GM12878 (cell line): ENCODE data around the gene KIF24. TPM values are rescaled to one million over a fixed set of nuclear protein-coding genes. Genes with fewer than 3 reads are reported as not detected.

Experiments used
- ATAC-seq: fragments of 200-7000 bp; cut with Tn5 transposase; 3 replicates; pipeline ENCODE4 v1.9.1; 2020; ENCODE audit warnings: mild to moderate bottlenecking, moderate library complexity
- Bru-seq: library from RNA; stranded (reverse); fragments of 400-500 nt; gene quantifications from one replicate; lab custom pipeline; 2021; lab: Mats Ljungman, UMichigan
- BruChase-seq, 2 experiments: library from RNA; stranded (reverse); fragments of 400-500 nt; gene quantifications; one replicate each; lab custom pipeline; 2021; lab: Mats Ljungman, UMichigan
- BruUV-seq: library from RNA; stranded (reverse); fragments of 400-500 nt; replicated peaks from 2 replicates; lab custom pipeline; 2021; lab: Mats Ljungman, UMichigan
- CTCF ChIA-PET: fragments of 300-600 bp; sonication (Branson Sonifier 250); formaldehyde crosslinking; extraction: SDS; loops from one replicate; lab custom pipeline; 2021; ENCODE audit warnings: inconsistent platforms; lab: Yijun Ruan, JAX
- POLR2A ChIA-PET: fragments of 350-600 bp; formaldehyde crosslinking; extraction: SDS; loops from one replicate; lab custom pipeline; 2021; ENCODE audit warnings: inconsistent platforms; lab: Charles Lee
- RAD21 ChIA-PET: fragments of 300-600 bp; sonication (Branson Sonifier 250); formaldehyde crosslinking; loops from one replicate; lab custom pipeline; 2023; ENCODE audit warnings: antibody characterized with exemption; ENCODE audit not compliant: unreplicated experiment; lab: Charles Lee
- SMC1A ChIA-PET: fragments of 300-600 bp; sonication (Branson Sonifier 250); formaldehyde crosslinking; loops from one replicate; lab custom pipeline; 2023; ENCODE audit not compliant: unreplicated experiment, uncharacterized antibody; lab: Charles Lee
- DNase-seq: peaks from one replicate; pipeline ENCODE4 v3.0.0-alpha.2; 2011; ENCODE audit warnings: low read depth, low spot score
- FAIRE-seq: peaks from 3 replicates; lab custom pipeline; 2011; peaks lifted over from hg19 to GRCh38; lab: Jason Lieb, UNC
- H2AFZ ChIP-seq: 2 replicates; pipeline ENCODE4 v1.6.0; 2011; ENCODE audit warnings: low read depth, low read length, control low read depth; ENCODE audit not compliant: control insufficient read depth
- H3K27ac ChIP-seq: 2 replicates; pipeline ENCODE4 v1.5.1; 2011; ENCODE audit warnings: control low read depth; ENCODE audit not compliant: control insufficient read depth, insufficient read depth
- H3K27me3 ChIP-seq, 2 experiments: replicated peaks in 1 of 2; 2 replicates each; pipeline versions ENCODE4 v1.6.0 to v1.6.1; 2011; ENCODE audit warnings: low read length in 1 of 2; ENCODE audit not compliant: control insufficient read depth in 2 of 2, insufficient read depth in 2 of 2
- H3K36me3 ChIP-seq, 2 experiments: 2 replicates each; pipeline ENCODE4 v1.5.1; 2011; ENCODE audit warnings: low read length in 1 of 2; ENCODE audit not compliant: control insufficient read depth in 2 of 2, insufficient read depth in 2 of 2
- H3K4me1 ChIP-seq: 2 replicates; pipeline ENCODE4 v1.6.1; 2011; ENCODE audit warnings: mild to moderate bottlenecking, low read length, moderate library complexity, mixed read lengths; ENCODE audit not compliant: control insufficient read depth, insufficient read depth
- H3K4me2 ChIP-seq: 2 replicates; pipeline ENCODE4 v1.6.0; 2011; ENCODE audit warnings: control low read depth; ENCODE audit not compliant: control insufficient read depth, insufficient read depth
- H3K4me3 ChIP-seq: fragments of 200-600 bp; sonication (generic); 2 replicates; pipeline ENCODE4 v1.5.1; 2016
- H3K79me2 ChIP-seq: 2 replicates; pipeline ENCODE4 v1.6.0; 2011; ENCODE audit warnings: low read length; ENCODE audit not compliant: control insufficient read depth, insufficient read depth
- H3K9ac ChIP-seq: 2 replicates; pipeline ENCODE4 v1.8.0; 2011; ENCODE audit warnings: low read length, control low read depth, mixed read lengths; ENCODE audit not compliant: control insufficient read depth, insufficient read depth
- H3K9me3 ChIP-seq: replicated peaks from 3 replicates; pipeline ENCODE4 v1.5.1; 2011; ENCODE audit warnings: mild to moderate bottlenecking, low read length; ENCODE audit not compliant: control insufficient read depth, insufficient read depth
- H4K20me1 ChIP-seq: 2 replicates; pipeline ENCODE4 v1.6.0; 2011; ENCODE audit not compliant: control insufficient read depth, insufficient read depth
- CEBPB ChIP-seq, 2 experiments: fragments of 150-350 bp in 1 of 2; IDR thresholded peaks; 2 replicates each; pipeline ENCODE4 v1.6.1; 2012 to 2014; ENCODE audit warnings: low read depth in 2 of 2, low read length in 2 of 2, borderline replicate concordance in 1 of 2, inconsistent platforms in 1 of 2
- FOXM1 ChIP-seq: IDR thresholded peaks from 2 replicates; pipeline ENCODE4 v1.6.1; 2012; ENCODE audit warnings: low read depth, mild to moderate bottlenecking, inconsistent platforms, low read length, moderate library complexity
- GABPA ChIP-seq: IDR thresholded peaks from 2 replicates; pipeline ENCODE4 v1.6.1; 2014; ENCODE audit warnings: antibody characterized with exemption, low read depth, mild to moderate bottlenecking, inconsistent platforms
- NKRF ChIP-seq: fragments of 450-650 bp; conservative IDR thresholded peaks from 2 replicates; pipeline ENCODE4 v1.6.1; 2017; ENCODE audit warnings: mild to moderate bottlenecking, moderate library complexity
- RBBP5 ChIP-seq: fragments of 200-600 bp; sonication (generic); conservative IDR thresholded peaks from 2 replicates; pipeline ENCODE4 v1.6.1; 2016
- SRF ChIP-seq, 2 experiments: IDR thresholded peaks; 2 replicates each; pipeline ENCODE4 v1.6.1; 2011; ENCODE audit warnings: low read depth in 2 of 2, low read length in 2 of 2, mild to moderate bottlenecking in 1 of 2, moderate library complexity in 1 of 2
- YY1 ChIP-seq: IDR thresholded peaks from 2 replicates; pipeline ENCODE4 v1.6.1; 2011; ENCODE audit warnings: low read depth, mild to moderate bottlenecking, low read length
- ZNF274 ChIP-seq: IDR thresholded peaks from one replicate; pipeline ENCODE4 v1.8.0; 2011; ENCODE audit not compliant: insufficient read length, insufficient read depth
- ZNF622 ChIP-seq: fragments of 450-650 bp; IDR thresholded peaks from 2 replicates; pipeline ENCODE4 v1.6.1; 2017; ENCODE audit warnings: mild to moderate bottlenecking, inconsistent platforms
- WGBS: methylation state at CpG from one replicate; pipeline ENCODE4 v1.1.6; 2016; ENCODE audit warnings: low lambda C conversion rate; ENCODE audit not compliant: insufficient replicate concordance, insufficient coverage; ENCODE audit errors: missing lambda C conversion rate; 5-methylcytosine and 5-hydroxymethylcytosine counted together
- in situ Hi-C: fragments of 300-500 bp; cut with MboI; formaldehyde crosslinking; loops from 9 replicates; pipeline ENCODE4 v1.14.3; 2018; ENCODE audit warnings: mixed read lengths
- intact Hi-C: fragments of 100-400 bp; cut with micrococcal nuclease; formaldehyde crosslinking; loops from one replicate; pipeline ENCODE4 v1.14.2; 2022; ENCODE audit not compliant: unreplicated experiment
- long read RNA-seq, 2 experiments: library from polyadenylated mRNA; unstranded; transcript quantifications; one replicate each; pipeline ENCODE4 v2.0.0, GENCODE V29; 2019 to 2020
- polyA minus RNA-seq, 3 experiments: library from RNA; depleted of rRNA, polyadenylated mRNA; stranded (reverse); fragments of >200 nt; gene quantifications; 2 replicates each; pipeline ENCODE4 v1.2.3, GENCODE V29; 2011
- polyA plus RNA-seq, 11 experiments: library from polyadenylated mRNA; depleted of rRNA in 4 of 11; unstranded in 6 of 11; stranded (reverse) in 5 of 11; fragments of >200 nt; fragmentation: Nextera tagmentation in 4 of 11; fragmentation: Illumina TruSeq in 1 of 11; extraction: Ambion mirVana in 4 of 11; extraction: Trizol in 1 of 11; gene quantifications; 1 replicate in 1 of 11; 2 replicates in 10 of 11; pipeline versions ENCODE4 v1.2.1 to v1.2.3, GENCODE V29; 2011 to 2016; ENCODE audit warnings: inconsistent platforms in 2 of 11, missing spikeins in 2 of 11, low read depth in 1 of 11
- total RNA-seq, 4 experiments: library from RNA; depleted of rRNA in 3 of 4; stranded (reverse); fragments of >200 nt in 3 of 4; fragmentation: Illumina TruSeq in 1 of 4; extraction: Trizol in 1 of 4; gene quantifications; 2 replicates each; pipeline versions ENCODE4 v1.2.1 to v1.2.3, GENCODE V29; 2013 to 2021
- TF ChIP-seq, protein P1 (sequence below): IDR thresholded peaks from 2 replicates; pipeline ENCODE4 v1.6.1; 2012; ENCODE audit warnings: low read depth, low read length, improper control_type of control experiment
- TF ChIP-seq, protein P2 (sequence below): fragments of 450-650 bp; IDR thresholded peaks from 2 replicates; pipeline ENCODE4 v1.6.1; 2017; ENCODE audit warnings: mild to moderate bottlenecking, moderate library complexity

The KIF24 gene
- 8.8 and 9.8 TPM in 2 replicates for total RNA-seq (2013; cell fraction: nucleolus; rRNA removed)
- total RNA-seq (2014; rRNA removed) = 6.0 and 6.7 TPM in 2 replicates
- 5.7 TPM in 2 replicates for total RNA-seq (2014; rRNA removed; fragmentation: Illumina TruSeq; extraction: Trizol)
- total RNA-seq (2021) = 5.2 and 5.3 TPM in 2 replicates
- 1.1 TPM for polyA plus RNA-seq (2011; ENCODE audit: low read depth)
- polyA plus RNA-seq (2011; rRNA removed) = 4.4 and 5.0 TPM in 2 replicates
- polyA plus RNA-seq (2011; cell fraction: cytosol; rRNA removed) = 4.1 and 4.7 TPM in 2 replicates
- 7.0 and 7.2 TPM in 2 replicates for polyA plus RNA-seq (2011; cell fraction: nucleus; rRNA removed)
- polyA plus RNA-seq (2012) = 1.3 and 1.7 TPM in 2 replicates
- 4.7 and 5.5 TPM in 2 replicates for polyA plus RNA-seq (2014; fragmentation: Illumina TruSeq; extraction: Trizol)
- polyA plus RNA-seq (2014; fragmentation: Nextera tagmentation; extraction: Ambion mirVana) = under 1 TPM; 0.58 to 0.66 TPM
- 4.2 and 4.5 TPM in 2 replicates for polyA plus RNA-seq (2014; rRNA removed)
- polyA plus RNA-seq (2016; fragmentation: Nextera tagmentation; extraction: Ambion mirVana) = 1 to 10 TPM; 5.8 to 6.0 TPM
- 10.2 and 10.5 TPM in 2 replicates for polyA minus RNA-seq (2011; rRNA and poly(A)+ RNA removed)
- 2.9 and 4.2 TPM in 2 replicates for polyA minus RNA-seq (2011; cell fraction: cytosol; rRNA and poly(A)+ RNA removed)
- polyA minus RNA-seq (2011; cell fraction: nucleus; rRNA and poly(A)+ RNA removed) = 4.2 and 7.8 TPM in 2 replicates
- Bru-seq, nascent RNA = percentile 45 among the genes with signal in this experiment
- percentile 43 among the genes with signal in this experiment for BruChase-seq, experiment 1, labeled RNA remaining after a 6-hour chase
- percentile 48 among the genes with signal in this experiment for BruChase-seq, experiment 2, labeled RNA remaining after a 2-hour chase
- long read RNA-seq, experiment 1, partial matches to known transcripts = 1 of 1 reads
- long read RNA-seq, experiment 1, other reads (novel, unspliced or antisense) = 0 of 1 reads
- long read RNA-seq, experiment 2, partial matches to known transcripts = 0 of 6 reads
- long read RNA-seq, experiment 2, other reads (novel, unspliced or antisense) = 6 of 6 reads

DNA sequence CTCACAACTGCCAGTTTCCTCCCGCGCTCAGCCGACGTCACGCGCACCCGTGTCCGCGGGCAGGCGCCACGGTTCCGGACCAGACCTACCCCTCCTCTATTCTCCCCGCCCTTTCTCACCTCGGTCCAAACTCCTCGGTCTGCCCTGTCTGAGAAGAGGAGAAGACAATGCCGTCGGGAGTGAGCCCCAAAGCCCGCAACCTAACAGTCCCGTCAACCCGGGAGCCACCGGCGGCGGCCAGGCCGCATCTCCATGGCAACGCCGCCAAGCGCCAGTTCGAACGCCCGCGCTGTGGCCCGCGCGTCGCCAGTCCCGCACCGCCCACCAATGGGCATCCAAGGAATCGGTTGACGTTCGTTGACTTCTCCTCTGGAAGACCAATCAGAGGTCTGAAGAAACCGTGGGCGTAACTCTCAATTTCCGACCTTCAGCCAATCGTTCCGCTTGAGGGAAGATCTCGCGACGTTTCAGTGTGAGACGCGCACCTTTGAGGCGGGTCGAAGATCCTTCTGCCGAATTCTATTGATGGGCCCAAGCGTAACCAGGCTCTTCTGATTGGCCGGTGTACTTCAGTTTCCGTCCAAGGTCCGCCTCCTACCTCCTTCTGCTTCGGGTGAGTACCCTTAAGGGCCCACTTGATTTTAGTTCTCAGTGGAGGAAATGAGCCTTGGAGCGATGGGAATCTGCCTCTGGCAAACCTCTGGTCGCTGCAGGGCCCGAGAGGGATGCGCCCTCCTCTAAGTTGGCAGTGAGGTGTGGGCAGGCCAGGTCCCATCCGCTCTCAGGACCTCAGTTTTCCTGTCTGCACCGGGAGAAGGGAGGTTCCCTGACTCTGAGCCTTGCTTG lies at the start of gene KIF24, which contains the start of gene NUDT2:
Gene KIF24 (minus strand): TSS at position 282 of the 846 bp plus-strand sequence. CDS start 17,922 bp downstream, outside the sequence.
Gene NUDT2 (plus strand): TSS at position 583 of the 846 bp plus-strand sequence. CDS start 9,471 bp downstream, outside the sequence.
- SMC1A ChIA-PET = no interaction called here
- Histone ChIP-seq H3K4me3 (peak within 1 kb of the TSS; percentile 84), H3K4me1 (no peaks in the 10 kb centered on the region; the same call in 1 of the 2 replicates), H3K9ac (peak within 1 kb of the TSS; percentile 98), H3K27me3 (no peaks in the 10 kb centered on the region), H4K20me1 (no peaks in the 10 kb centered on the region), H3K79me2 (peaks cover 11% of the 10 kb centered on the region), H3K27ac (peak within 1 kb of the TSS; percentile 98), H2AFZ (peak within 1 kb of the TSS; percentile 94), H3K4me2 (peak within 1 kb of the TSS; percentile 81), H3K36me3 (no peaks in the 10 kb centered on the region), H3K9me3 (no peaks in the 10 kb centered on the region)
- POLR2A ChIA-PET = no interaction called here
- DNase-seq (peak; percentile 100), FAIRE-seq (peak; percentile 99), ATAC-seq (peak; percentile 96)
- BruUV-seq = no TSS peak
- in situ Hi-C loops = no loop called here
- WGBS = under 1% methylated on average over 64 of the region's 64 CpGs
- RAD21 ChIA-PET = no interaction called here
- intact Hi-C loops = no loop called here
- CTCF ChIA-PET = no interaction called here
- no peak for TF ChIP-seq SRF (IDR thresholded peaks at IDR 0.05; ENCODE audit: low read depth in 2 of 2, low read length in 2 of 2)
- TF ChIP-seq NKRF = peak; percentile 100
- TF ChIP-seq RBBP5 = no peak
- TF ChIP-seq, protein P1, sequence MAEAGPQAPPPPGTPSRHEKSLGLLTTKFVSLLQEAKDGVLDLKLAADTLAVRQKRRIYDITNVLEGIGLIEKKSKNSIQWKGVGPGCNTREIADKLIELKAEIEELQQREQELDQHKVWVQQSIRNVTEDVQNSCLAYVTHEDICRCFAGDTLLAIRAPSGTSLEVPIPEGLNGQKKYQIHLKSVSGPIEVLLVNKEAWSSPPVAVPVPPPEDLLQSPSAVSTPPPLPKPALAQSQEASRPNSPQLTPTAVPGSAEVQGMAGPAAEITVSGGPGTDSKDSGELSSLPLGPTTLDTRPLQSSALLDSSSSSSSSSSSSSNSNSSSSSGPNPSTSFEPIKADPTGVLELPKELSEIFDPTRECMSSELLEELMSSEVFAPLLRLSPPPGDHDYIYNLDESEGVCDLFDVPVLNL = peak; percentile 99
- no peak for TF ChIP-seq ZNF274
- peak; percentile 83; the same call in 1 of the 2 replicates for TF ChIP-seq FOXM1
- no peak for TF ChIP-seq CEBPB (IDR thresholded peaks at IDR 0.05; ENCODE audit: borderline replicate concordance in 1 of 2, low read depth in 2 of 2, low read length in 2 of 2)
- TF ChIP-seq, protein P2, sequence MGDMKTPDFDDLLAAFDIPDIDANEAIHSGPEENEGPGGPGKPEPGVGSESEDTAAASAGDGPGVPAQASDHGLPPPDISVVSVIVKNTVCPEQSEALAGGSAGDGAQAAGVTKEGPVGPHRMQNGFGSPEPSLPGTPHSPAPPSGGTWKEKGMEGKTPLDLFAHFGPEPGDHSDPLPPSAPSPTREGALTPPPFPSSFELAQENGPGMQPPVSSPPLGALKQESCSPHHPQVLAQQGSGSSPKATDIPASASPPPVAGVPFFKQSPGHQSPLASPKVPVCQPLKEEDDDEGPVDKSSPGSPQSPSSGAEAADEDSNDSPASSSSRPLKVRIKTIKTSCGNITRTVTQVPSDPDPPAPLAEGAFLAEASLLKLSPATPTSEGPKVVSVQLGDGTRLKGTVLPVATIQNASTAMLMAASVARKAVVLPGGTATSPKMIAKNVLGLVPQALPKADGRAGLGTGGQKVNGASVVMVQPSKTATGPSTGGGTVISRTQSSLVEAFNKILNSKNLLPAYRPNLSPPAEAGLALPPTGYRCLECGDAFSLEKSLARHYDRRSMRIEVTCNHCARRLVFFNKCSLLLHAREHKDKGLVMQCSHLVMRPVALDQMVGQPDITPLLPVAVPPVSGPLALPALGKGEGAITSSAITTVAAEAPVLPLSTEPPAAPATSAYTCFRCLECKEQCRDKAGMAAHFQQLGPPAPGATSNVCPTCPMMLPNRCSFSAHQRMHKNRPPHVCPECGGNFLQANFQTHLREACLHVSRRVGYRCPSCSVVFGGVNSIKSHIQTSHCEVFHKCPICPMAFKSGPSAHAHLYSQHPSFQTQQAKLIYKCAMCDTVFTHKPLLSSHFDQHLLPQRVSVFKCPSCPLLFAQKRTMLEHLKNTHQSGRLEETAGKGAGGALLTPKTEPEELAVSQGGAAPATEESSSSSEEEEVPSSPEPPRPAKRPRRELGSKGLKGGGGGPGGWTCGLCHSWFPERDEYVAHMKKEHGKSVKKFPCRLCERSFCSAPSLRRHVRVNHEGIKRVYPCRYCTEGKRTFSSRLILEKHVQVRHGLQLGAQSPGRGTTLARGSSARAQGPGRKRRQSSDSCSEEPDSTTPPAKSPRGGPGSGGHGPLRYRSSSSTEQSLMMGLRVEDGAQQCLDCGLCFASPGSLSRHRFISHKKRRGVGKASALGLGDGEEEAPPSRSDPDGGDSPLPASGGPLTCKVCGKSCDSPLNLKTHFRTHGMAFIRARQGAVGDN = no peak
- peak; percentile 47 for TF ChIP-seq YY1
- peak; percentile 57; the same call in 1 of the 2 replicates for TF ChIP-seq GABPA
- no peak for TF ChIP-seq ZNF622
